PFSK-1 (cell line): ENCODE data around the gene RHOA.
A peak's percentile ranks its signal among the peaks of the same experiment; 100 is the strongest.

Experiments
- FOXP2 ChIP-seq: optimal IDR thresholded peaks from 2 replicates; pipeline ENCODE3; 2011; ENCODE audit warnings: borderline replicate concordance, control low read depth, inconsistent platforms; ENCODE audit not compliant: insufficient read depth; ENCODE audit errors: extremely low read length, extremely low read depth
- POLR2AphosphoS5 ChIP-seq: IDR thresholded peaks from 2 replicates; pipeline ENCODE4 v1.6.1; 2012; ENCODE audit warnings: low read depth, mild to moderate bottlenecking, control low read depth, low read length, moderate library complexity
- REST ChIP-seq, 2 experiments: IDR thresholded peaks; 2 replicates each; pipeline versions ENCODE4 v1.6.1 to v1.8.0; 2011 to 2012; ENCODE audit warnings: low read depth in 2 of 2, low read length in 2 of 2, control low read depth in 1 of 2, inconsistent platforms in 1 of 2, mild to moderate bottlenecking in 1 of 2, moderate library complexity in 1 of 2; ENCODE audit not compliant: insufficient read depth in 1 of 2
- SIN3A ChIP-seq: IDR thresholded peaks from 2 replicates; pipeline ENCODE4 v1.6.1; 2012; ENCODE audit warnings: mild to moderate bottlenecking, low read length, moderate library complexity, borderline replicate concordance; ENCODE audit not compliant: insufficient read depth
- TAF1 ChIP-seq: IDR thresholded peaks from 2 replicates; pipeline ENCODE4 v1.6.1; 2012; ENCODE audit warnings: low read length, control low read depth, borderline replicate concordance; ENCODE audit not compliant: insufficient read depth

RHOA gene

GRCh38 chr3:49370585-49371290 is 41.0 kb downstream of the RHOA start:
- no peak for TF ChIP-seq POLR2AphosphoS5

GRCh38 chr3:49362561-49362960 is 49.2 kb downstream of the RHOA start:
- TF ChIP-seq REST (IDR thresholded peaks at IDR 0.05; ENCODE audit: insufficient read depth in 1 of 2, low read depth in 2 of 2, low read length in 2 of 2) (no peak), POLR2AphosphoS5 (no peak), FOXP2 (no peak), TAF1 (no peak), SIN3A (no peak)

- TF ChIP-seq REST (IDR thresholded peaks at IDR 0.05; ENCODE audit: insufficient read depth in 1 of 2, low read depth in 2 of 2, low read length in 2 of 2) (no peak), POLR2AphosphoS5 (no peak), TAF1 (no peak), SIN3A (no peak), FOXP2 (no peak)
Measured at GRCh38 chr3:49359623-49360022, 52.2 kb downstream of the RHOA start.

- TF ChIP-seq REST (IDR thresholded peaks at IDR 0.05; ENCODE audit: insufficient read depth in 1 of 2, low read depth in 2 of 2, low read length in 2 of 2) (no peak), TAF1 (no peak), FOXP2 (no peak), SIN3A (no peak), POLR2AphosphoS5 (no peak)
Measured at GRCh38 chr3:49358884-49359225, 52.9 kb downstream of the RHOA start.

GRCh38 chr3:49358217-49358883 is 53.4 kb downstream of the RHOA start, which contains the start of gene GPX1:
GPX1 (minus strand) TSS chr3:49358353; CDS start chr3:49358278, 75 bp downstream.
- TF ChIP-seq POLR2AphosphoS5 (no peak; the same call in 1 of the 2 replicates), REST (IDR thresholded peaks at IDR 0.05; ENCODE audit: insufficient read depth in 1 of 2, low read depth in 2 of 2, low read length in 2 of 2) (no peak), SIN3A (no peak), FOXP2 (peak; percentile 38), TAF1 (peak; percentile 69; the same call in 1 of the 2 replicates)
